Measurements from ENCODE around the gene ZNF300.
A peak's percentile ranks its signal among the peaks of the same experiment; 100 is the strongest.
"Not testable (repeated sequence)": the region's sequence is repeated elsewhere in the genome, so short reads cannot be mapped to it uniquely, and the experiment has no call there.

ZNF300 gene

DNA sequence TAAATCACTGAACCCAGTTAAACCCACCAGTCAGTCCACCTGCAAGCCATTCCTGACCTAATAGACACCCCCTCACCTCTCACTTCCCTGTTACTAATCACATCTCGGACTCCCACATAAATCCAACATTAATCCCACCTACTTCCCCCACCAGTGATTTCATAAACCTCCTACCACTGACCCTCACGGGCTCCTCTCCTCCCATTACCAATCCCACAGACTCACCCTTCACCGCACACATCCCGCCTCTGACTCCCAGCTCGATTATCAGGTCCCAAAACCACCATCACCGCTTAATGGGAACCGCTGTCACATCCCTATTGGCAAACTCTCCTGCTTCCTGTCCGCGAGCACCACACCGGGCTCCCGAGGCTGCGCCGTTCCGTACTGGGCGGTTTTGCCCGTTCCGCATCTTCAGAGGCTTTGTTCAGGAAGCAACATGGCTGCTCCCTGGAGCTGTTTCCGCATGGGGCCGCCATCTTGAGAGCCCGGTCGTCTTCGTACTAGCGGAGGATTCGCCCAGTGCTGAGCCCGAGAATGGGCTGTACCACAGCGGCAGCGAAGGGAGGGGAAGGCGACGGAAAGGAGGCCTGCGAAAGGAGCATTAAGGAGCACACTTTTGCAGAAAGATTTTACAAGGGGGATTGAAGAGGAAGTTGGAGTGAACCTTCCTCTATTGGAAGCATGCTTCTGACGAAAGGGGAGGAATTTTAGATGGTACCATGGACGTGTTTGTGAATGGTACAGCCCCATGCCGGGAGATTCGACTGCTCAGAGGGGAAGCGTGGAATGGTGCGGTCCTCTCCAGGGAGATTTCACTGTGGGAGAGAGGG is at the start of gene ZNF300:
ZNF300 (minus strand) TSS at position 502 of the 833 bp plus-strand sequence. CDS start 1,825 bp downstream, outside the sequence.
- DNase-seq = peak; percentile 81 to 83 (median 81)

DNA sequence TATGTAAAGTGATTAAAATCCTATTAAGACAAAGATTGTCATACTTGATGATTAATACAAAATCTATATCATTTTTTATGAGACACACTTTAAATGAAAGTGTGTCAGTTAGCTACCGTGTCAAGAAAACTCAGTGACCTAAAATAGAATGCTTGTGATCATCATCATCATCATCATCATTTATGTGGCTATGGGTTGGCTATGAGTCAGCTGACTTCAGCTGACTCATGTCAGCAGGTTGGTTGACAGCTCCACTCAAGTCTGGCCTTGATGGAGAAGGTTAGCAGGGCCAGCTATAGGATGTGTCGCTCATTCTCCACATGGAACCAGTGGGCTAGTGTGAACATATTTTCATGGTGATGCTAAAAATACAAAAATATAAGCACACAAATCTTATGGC is 43.8 kb upstream of the ZNF300 start:
- DNase-seq = no peak

DNA sequence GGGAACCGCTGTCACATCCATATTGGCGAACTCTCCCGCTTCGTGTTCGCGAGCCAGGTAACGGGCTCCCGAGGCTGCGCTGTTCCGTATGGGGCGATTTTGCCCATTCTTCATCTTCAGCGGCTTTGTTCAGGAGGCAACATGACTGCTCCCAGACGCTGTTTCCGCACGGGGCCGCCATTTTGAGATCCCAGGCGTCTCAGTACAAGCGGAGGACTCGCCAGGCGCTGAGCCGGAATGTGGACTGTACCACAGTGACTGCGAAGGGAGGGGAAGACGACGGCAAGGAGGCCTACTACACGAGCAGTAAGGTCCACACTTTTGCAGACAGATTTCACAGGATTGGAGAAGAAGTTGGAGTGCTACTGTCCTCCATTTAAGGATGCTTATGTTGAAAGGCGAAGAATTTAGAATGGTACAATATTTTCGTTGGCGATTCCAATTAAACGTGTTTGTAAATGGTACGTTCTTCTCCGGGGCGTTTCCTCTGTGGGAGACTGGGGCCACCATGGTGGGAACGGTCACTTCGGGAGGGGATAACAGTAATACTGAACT is 41.6 kb upstream of the ZNF300 start:
- no peak for DNase-seq

DNA sequence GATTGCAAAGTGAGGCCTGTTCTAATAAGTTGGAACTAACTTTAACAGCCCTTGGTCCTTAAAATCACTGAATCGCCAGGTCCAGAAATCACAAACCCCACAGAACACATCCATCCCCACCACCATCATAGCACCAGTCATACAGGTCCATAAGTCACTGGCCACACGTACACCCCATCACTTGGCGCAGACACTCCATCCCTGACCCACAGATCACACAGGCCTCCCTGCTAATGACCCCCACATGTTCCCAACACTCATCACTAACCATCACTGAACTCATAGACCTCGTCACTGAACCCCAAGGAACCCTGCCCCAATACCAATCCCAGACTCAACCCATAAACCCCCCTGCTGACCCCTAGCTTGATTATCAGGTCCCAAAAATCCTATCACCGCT is 41.2 kb upstream of the ZNF300 start:
- DNase-seq = no peak

DNA sequence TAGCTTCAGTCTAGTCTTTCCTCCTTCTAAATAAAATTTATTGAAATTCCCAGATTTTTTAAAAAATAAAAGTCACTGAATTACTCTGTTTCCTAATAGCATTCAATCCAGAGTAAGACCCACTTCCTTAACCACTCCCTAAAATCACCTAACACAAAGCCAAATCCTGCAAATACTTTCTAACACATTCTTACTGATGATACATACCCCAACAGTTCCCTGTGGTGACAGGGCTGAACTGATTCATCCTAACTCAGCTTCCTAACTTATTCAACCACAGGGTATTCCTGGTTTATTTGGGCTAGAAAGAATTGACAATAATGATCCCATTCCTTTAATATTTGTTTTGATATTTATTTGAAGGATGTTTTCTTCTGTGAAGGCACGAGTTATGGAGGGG is 40.7 kb upstream of the ZNF300 start:
- DNase-seq = no peak

DNA sequence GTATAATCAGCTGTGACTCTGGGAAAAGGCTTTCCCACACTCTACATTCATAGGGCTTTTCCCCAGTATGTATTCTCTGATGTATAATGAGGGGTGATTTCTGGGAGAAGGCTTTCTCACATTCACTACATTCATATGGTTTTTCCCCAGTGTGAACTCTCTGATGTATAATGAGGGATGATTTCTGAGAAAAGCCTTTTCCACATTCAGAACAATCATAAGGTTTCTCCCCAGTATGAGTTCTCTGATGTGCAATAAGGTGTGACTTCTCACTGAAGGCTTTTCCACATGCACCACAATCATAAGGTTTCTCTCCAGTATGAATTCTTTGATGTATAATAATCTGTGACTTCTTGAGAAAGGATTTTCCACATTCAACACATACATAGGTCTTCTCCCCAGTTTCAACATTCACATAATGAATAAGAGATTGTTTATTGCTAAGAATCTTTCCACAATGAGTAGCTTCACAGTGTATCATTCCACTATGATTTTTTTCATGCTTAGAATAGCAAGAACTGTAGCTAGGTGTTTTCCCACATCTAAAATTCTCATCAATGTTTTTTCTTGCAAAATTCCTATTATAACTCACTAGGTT is 26.7 kb upstream of the ZNF300 start:
- no peak for DNase-seq

DNA sequence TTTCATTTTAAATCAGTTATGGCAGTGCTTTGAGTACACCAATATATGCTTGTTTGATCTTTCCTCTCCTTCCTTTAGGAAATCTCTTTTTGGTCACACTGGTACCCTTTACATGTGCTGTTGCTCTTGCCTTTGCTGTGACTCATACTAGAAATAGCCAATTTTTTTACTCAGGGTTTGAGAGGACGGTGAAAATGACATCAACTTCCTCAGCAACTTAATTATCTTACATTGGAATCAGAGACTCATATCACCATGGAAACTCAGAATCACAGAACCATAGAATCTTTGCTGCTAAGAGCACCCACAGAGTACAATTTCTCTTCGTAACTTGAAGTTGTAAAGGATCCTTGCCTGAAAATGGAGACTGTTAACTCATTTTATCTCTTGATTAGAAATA is 13.8 kb upstream of the ZNF300 start:
- no peak for DNase-seq

DNA sequence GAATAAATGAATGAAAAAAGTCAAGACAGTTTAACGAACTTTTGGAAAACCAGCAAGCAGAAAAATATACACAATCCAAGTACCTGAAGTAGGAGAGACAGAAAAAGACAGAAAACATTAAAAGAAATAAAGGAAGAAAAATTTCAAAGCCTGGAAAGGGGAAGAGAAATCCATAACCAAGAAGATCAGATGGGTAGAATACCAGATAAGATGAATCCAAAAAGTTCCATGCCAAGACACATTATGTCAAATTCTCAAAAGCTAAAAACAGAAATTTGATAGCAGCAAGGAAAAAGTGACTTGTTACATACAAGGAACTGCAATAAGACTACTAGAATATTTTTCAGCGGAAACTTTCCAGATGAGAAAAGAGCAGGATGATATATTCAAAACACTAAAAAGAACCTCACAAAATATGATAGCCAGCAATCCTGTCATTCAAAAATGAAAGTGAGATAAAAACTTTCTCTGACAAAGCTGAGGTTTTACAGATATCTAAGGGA is 7.6 kb upstream of the ZNF300 start:
- no peak for DNase-seq

DNA sequence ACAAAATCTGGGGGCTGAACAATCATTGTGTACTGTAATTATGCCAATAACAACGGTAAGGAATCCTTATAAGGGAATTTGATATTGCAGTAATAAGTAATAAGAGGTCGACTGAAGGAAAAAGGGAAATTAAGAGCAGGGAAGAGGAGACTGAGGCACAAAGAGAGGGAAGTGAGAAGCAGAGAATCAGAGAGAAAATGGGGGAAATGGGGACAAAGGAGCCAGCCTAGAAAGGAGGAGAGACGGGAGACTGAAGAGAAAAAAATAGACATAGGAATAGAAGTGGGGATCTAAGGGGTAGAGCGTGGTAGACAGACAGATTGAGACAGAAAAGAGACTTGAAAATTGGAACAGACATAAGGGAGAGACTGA is 518 bp upstream of the ZNF300 start:
- no peak for DNase-seq

DNA sequence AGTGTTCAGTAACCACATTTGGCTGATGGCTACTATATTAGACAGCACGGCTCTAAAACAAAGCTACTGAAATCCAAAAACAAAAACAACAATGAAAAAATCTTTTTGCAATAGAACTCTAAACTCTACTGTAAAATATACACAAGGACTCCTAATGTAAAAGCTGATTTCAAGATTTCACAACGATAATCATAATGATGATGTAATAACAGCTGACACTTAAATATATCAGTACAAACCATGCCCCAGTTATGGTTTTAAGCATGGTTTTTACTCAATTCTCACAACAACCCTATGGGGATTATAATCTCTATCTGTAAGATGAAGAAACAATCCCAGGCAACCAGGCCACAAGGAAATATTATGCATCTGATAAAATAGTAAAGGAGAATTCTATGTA is 3.3 kb downstream of the ZNF300 start:
- DNase-seq = no peak

DNA sequence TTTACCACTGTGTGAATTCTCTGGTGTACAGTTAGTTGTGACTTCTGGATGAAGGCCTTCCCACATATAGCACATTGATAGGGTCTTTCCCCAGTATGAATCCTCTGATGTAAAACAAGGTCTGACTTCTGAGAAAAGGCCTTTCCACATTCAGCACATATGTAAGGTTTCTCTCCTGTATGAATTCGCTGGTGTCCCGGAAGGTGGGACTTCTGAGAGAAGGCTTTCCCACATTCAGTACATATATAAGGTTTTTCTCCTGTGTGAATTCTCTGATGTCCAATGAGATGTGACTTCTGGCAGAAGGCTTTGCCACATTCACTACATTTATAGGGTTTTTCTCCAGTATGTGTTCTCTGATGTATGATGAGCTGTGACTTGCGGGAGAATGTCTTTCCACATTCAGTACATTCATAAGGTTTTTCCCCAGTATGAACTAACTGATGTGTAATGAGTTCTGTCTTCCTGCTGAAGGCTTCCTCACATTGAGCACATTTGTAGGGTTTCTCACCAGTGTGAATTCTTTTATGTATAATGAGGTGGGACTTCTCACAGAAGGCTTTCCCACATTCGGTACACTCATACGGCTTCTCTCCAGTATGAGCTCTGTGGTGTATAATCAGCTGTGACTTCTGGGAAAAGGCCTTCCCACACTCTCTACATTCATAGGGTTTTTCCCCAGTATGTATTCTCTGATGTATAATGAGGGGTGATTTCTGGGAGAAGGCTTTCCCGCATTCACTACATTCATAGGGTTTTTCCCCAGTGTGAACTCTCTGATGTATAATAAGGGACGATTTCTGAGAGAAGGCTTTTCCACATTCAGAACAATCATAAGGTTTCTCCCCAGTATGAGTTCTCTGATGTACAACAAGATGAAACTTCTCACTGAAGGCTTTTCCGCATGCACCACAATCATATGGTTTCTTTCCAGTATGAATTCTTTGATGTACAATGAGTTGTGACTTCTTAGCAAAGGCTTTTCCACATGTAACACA is 9.1 kb downstream of the ZNF300 start:
- no peak for DNase-seq

DNA sequence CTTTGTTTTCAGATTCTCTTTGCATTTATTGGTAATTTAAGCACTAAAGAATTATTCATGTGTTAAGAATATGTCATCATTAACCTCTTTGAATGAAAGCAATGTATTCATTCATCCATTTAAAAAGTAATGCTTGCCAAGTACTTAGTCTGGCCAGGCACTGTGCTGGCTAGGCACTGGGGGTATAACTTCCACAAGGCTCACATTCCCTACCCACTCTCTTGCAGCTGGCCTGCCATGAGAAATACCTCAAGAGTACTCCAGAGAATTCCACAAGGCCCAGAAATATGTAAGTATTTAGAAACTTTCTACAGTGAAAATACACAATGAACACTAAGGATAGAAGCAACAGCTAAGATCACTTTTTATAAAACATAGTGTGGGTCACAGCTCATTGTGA is 25.4 kb downstream of the ZNF300 start:
- no peak for DNase-seq

DNA sequence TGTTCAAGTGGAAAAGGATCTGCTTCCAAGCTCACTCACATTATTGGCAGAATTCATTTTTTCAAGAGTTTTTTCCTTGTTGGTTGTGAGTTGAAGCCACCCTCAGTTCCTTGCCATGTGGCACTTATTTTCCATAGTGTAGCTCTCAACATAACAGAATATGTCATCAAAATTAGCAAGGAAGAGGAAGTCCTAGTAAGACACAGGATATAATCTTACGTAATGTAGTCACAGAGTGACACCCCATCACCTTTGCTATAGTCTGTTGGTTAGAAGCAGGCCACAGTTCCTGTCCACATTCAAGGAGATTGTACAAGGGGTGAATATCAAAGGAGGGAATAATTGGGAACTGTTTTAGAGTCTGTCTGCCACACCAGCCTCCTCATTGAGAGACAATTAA is 42.7 kb downstream of the ZNF300 start:
- DNase-seq = peak in 2 of 3 donors; percentile 29

DNA sequence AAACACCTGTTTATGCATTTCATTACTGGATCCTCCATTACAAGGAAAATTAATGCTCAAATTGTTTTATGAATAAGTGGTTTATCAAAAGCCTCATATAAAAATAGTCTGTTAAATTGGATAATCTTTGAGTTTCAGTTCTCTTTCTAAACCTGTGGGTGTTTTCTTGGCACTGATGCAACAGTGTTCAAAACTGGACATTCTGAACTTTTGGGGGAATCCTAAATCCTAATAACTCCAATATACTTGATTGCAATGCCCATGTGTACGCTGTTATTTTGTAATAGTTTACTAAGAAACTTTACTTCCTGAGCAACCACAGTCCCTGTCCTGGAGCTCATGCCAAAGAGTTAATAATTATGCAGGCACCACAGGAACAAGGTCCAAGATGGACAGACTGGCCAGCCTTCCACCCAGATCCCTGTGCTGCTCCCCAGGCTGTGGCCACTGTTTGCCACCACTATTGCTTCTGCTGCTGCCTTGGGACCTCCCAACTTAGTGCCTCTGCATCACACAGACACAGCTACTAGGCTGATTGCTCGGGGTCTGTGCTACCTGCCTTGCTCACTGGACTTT is 44.4 kb downstream of the ZNF300 start:
- peak; percentile 48 to 73 (median 65) for DNase-seq

DNA sequence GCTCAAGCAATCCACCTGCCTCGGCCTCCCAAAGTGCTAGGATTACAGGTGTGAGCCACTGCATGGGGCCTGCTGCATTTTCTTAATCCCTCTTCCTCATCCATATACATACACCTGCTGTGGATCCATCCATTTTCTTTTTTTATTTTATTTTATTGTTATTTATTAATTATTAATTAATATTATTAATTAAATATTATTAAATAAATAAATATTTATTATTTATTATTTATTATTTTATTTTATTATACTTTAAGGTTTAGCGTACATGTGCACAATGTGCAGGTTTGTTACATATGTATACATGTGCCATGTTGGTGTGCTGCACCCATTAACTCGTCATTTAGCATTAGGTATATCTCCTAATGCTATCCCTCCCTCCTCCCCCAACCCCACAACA is 48.1 kb downstream of the ZNF300 start:
- DNase-seq = not testable (repeated sequence)

DNA sequence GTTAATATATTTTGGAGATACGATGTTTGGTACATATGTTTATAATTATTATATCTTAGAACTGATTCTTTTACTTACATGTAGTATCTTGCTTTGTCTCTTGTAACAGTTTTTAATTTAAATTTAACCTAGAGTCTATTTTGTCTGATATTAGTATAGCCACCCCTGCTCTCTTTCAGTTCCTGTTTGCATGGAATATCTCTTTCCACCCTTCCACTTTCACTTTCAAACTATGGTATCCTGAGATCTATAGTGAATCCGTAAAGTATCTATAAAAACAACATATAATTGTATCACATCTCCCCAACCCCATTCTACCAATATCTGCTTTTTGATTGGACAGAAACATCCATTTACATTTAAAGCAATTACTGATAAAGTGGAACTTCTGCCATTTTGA is 51.2 kb downstream of the ZNF300 start:
- peak; percentile 37 to 53 (median 42) for DNase-seq

DNA sequence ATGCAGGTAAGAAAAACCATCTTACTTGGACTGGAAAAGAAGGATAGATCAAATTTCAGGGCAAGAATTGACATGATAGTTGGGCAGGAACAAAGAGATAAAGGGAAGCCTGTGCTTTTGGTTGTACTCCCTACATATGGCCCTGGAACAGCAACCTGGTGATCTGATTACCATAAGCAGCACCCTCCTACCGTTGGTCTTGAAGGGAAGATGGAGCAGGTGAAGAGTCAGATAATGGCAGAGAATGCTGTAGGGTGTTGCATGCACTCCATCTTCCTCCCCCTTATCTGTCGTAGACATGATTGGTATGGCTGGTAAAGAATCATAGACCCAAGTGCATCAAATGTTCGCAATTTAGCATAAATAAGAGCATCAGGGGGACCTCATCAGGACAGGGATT is 53.7 kb downstream of the ZNF300 start:
- no peak for DNase-seq

DNA sequence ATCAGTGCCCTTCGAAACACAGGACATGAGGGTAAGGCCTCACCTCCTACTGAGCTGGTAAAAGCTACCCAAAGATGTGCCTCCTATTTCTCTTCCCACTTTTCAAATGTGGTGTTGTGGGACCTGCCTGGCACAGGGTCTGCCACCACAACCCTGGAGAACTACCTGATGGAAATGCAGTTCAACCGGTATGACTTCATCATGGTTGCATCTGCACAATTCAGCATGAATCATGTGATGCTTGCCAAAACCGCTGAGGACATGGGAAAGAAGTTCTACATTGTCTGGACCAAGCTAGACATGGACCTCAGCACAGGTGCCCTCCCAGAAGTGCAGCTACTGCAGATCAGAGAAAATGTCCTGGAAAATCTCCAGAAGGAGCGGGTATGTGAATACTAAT is 56.5 kb downstream of the ZNF300 start:
- DNase-seq = no peak

DNA sequence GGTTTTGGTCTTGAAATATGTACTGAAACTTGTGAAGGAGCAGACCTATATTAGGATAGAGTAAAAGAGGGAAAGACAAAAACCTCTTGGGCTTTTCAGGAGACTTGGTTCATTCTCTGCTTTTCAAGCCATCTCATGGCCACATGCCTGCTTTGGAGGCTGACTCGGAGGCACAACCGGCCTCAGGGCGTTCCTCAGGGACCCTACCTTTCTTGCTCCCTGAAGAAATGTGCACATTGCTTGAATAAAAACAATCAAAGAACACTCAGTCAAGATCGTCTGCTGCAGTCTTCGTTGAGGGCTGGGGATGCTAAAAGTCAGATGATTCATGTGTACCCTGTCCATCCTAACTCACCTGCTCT is 57.5 kb downstream of the ZNF300 start:
- DNase-seq = no peak

DNA sequence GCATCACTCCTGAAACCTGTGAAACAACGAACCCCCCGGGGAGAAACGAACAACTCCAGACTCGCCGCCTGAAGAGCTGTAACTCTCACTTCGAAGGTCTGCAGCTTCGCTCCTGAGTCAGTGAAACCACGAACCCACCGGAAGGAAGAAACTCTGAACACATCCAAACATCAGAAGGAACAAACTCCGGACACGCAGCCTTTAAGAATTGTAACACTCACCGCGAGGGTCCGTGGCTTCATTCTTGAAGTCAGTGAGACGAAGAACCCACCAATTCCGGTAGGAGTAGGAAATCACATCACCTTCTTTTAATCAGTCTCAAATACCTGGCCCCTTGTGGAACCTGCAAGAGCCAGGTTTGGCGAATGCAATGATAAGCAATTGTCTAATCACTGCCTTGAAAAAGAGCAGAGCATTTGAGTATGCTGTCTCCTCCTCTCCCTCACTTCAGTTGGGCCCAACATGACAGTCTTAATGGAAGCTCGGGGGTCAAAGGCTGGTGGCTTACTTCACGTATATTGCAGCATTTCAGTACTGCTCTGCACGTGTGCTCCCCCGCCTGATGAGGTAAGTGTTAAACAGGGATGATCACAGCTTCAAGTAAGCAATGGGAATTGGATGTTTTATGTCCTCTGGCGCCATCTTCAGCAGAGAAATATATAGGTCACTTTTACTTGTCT is 58.0 kb downstream of the ZNF300 start:
- peak; percentile 86 to 92 (median 89) for DNase-seq

DNA sequence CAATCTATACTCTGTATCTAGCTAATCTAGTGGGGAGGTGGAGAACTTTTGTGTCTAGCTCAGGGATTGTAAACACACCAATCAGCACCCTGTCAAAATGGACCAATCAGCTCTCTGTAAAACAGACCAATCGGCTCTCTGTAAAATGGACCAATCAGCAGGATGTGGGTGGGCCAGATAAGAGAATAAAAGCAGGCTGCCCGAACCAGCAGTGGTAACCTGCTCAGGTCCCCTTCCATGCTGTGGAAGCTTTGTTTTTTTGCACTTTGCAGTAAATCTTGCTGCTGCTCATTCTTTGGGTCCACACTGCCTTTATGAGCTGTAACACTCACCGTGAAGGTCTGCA is 58.5 kb downstream of the ZNF300 start, which contains the start of gene IRGM:
IRGM (plus strand) TSS at position 214 of the 346 bp plus-strand sequence. CDS start 1,603 bp downstream, outside the sequence.
- DNase-seq = not testable (repeated sequence)

Data from suppressor macrophage treated with lipopolysaccharide for 1 hour (primary cell).